GM12892 (cell line): ENCODE data around the gene APMAP.

Experiments used
- POLR2A ChIP-seq: IDR thresholded peaks from 2 replicates; pipeline ENCODE4 v1.6.1; 2011; ENCODE audit warnings: low read depth, low read length, control low read depth
- POLR2AphosphoS5 ChIP-seq: IDR thresholded peaks from 2 replicates; pipeline ENCODE4 v1.6.1; 2011; ENCODE audit warnings: low read depth, low read length, control low read depth
- TAF1 ChIP-seq: IDR thresholded peaks from 2 replicates; pipeline ENCODE4 v1.6.1; 2011; ENCODE audit warnings: low read depth, mild to moderate bottlenecking, control low read depth, low read length, borderline replicate concordance

DNA sequence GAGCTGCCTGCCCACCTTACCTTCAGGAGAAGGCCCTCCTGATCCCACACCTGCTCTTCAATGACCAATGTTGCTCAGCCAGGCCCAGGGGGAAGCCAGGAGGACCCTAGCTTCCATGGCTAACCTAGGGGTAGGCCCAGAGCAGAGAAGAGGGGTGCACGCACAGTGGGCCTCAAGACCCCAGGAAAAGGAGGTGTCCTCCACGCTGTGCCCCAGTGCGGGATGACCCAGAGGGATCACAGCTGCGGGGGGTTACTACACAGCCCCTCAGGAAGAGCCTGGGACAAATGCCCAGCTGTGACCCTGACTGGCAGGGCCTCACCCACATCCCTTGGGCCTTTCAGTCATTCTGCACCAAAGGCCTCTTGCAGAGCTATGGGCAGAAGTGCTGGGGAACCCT lies 31.6 kb upstream of the APMAP start:
- TF ChIP-seq POLR2A: no peak
- no peak for TF ChIP-seq POLR2AphosphoS5
- TF ChIP-seq TAF1: no peak
